ENCODE results near the gene SDK1.

The SDK1 gene

GRCh38 chr7:4072161-4072925 lies 771.3 kb downstream of the SDK1 start:
- Histone ChIP-seq H3K4me1 (ENCODE audit: control insufficient read depth, insufficient read depth, low read length) (no peaks in the 10 kb centered on the region), H3K36me3 (ENCODE audit: control insufficient read depth in 2 of 2, insufficient read depth in 1 of 2, low read length in 2 of 2) (peaks cover 0 to 7% of the 10 kb centered on the region in 2 experiments; a peak in 2 of 3 replicates), H3K9me3 (ENCODE audit: control insufficient read depth, insufficient read depth, low read depth, low read length) (no peaks in the 10 kb centered on the region), H3K4me3 (ENCODE audit: low read depth, low read length) (no peak overlapping the region), H3K27ac (ENCODE audit: extremely low read depth, low read depth, low read length) (no peak overlapping the region)
- TF ChIP-seq ZNF48 (tag by site-specific recombination; IDR thresholded peaks at IDR 0.05) (no peak), SCRT2 (tag by site-specific recombination; IDR thresholded peaks at IDR 0.05) (no peak), ZNF280D (tag by site-specific recombination; IDR thresholded peaks at IDR 0.05) (no peak), ZNF621 (tag by site-specific recombination; IDR thresholded peaks at IDR 0.05) (no peak), ZNF704 (tag by site-specific recombination; IDR thresholded peaks at IDR 0.05) (no peak), ZFP37 (tag by site-specific recombination; IDR thresholded peaks at IDR 0.05) (no peak), HIC1 (tag by site-specific recombination; IDR thresholded peaks at IDR 0.05) (no peak), GLI4 (tag by site-specific recombination; IDR thresholded peaks at IDR 0.05) (no peak), RBAK (tag by site-specific recombination; IDR thresholded peaks at IDR 0.05) (no peak), ZFHX2 (tag by site-specific recombination; conservative IDR thresholded peaks at IDR 0.05) (no peak), SP3 (tag by site-specific recombination; IDR thresholded peaks at IDR 0.05) (no peak), SP2 (tag by site-specific recombination; IDR thresholded peaks at IDR 0.05) (no peak), ZSCAN16 (tag by site-specific recombination; IDR thresholded peaks at IDR 0.05) (no peak), ZNF580 (tag by site-specific recombination; IDR thresholded peaks at IDR 0.05) (no peak), ZNF211 (tag by site-specific recombination; IDR thresholded peaks at IDR 0.05; ENCODE audit: low read depth) (no peak), PRDM10 (tag by site-specific recombination; IDR thresholded peaks at IDR 0.05) (no peak), ZNF133 (tag by site-specific recombination; IDR thresholded peaks at IDR 0.05) (no peak), YY1 (tag by site-specific recombination; IDR thresholded peaks at IDR 0.05) (no peak), TRIM28 (IDR thresholded peaks at IDR 0.05; ENCODE audit: borderline replicate concordance, low read length) (no peak), ZNF202 (tag by site-specific recombination; IDR thresholded peaks at IDR 0.05; ENCODE audit: borderline replicate concordance) (no peak)
- CTCF ChIA-PET = interaction anchor here (0.8 kb wide), 1 partner anchor 107 kb away, joined by 3 read pairs; no protein-coding TSS in a partner anchor
- POLR2A ChIA-PET = no interaction called here

Data from HEK293 (cell line).